Skin of body (tissue), 2 donors: ENCODE measurements around the gene PACS2. TPM values are rescaled to one million over a fixed set of nuclear protein-coding genes. Genes with fewer than 3 reads are reported as not detected.

Experiments
- DNase-seq: peaks from one replicate; lab custom pipeline; 2025; lab: John Stamatoyannopoulos, UW
- total RNA-seq: library from RNA; depleted of rRNA; stranded (reverse); fragments of >200 nt; gene quantifications from one replicate; pipeline ENCODE4 v1.2.3, GENCODE V29; 2014

The PACS2 gene
- total RNA-seq, 1 donor from 2014 or later: 44.9 TPM

DNA sequence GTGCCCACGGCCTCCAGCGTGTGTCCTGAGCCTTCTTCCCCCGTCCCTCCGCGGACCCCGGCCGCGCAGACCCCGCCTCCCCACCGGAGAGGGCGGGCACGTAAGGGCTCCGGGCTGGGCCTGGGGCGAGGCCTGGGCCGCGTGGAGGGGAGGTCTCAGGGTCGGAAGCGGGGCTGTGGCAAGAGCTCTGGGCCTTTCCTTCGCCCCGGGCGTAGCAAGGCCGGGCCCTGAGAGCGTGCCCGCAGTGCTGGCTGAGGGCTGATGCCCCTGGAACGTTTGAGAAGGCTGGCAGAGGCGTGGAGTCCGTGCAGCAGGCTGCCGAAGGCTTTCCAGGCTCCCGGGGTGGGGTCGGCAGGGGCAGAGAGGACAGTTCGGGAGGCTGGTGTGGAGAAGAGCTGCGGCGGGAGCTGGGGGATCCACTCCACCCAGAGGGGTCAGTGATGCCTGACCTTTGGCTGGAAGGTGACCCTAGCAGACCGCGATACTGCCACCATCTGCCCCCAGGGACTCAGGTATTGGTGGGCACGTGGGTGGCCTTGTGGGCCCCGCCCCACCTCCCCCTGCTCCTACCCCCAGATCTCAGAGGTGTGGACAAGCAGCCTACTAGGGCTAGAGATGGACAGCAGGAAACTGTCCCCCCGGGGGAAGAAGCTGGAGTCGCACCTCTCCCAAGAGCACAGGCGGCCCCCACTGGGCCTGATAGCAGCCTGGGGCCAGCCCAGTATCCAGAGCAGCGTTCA is 84.3 kb downstream of the PACS2 start:
- DNase-seq: no peak

DNA sequence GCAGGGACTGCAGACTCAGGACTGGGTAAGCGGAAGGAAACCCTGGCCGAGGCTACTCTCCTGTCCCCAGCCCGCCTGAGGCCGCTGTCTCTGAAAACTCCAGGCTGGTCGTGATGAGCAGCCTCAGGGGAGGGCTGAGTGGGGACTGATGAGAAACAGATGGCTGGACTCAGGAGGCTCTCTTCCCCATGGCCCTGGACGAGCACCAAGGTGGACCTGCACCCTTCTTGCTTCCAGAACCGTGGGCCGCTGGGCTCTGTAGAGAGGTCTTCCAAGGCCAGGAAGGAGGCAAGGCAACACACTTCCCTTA is 84.9 kb downstream of the PACS2 start:
- no peak for DNase-seq

- no peak for DNase-seq
Observed at GRCh38 chr14:105400016-105400415, 85.5 kb downstream of the PACS2 start.

- DNase-seq: no peak
Observed at GRCh38 chr14:105401699-105402098, 87.2 kb downstream of the PACS2 start.

- no peak for DNase-seq
Observed at GRCh38 chr14:105408592-105408991, 94.0 kb downstream of the PACS2 start.

- DNase-seq: no peak
Observed at GRCh38 chr14:105409364-105409763, 94.8 kb downstream of the PACS2 start.

DNA sequence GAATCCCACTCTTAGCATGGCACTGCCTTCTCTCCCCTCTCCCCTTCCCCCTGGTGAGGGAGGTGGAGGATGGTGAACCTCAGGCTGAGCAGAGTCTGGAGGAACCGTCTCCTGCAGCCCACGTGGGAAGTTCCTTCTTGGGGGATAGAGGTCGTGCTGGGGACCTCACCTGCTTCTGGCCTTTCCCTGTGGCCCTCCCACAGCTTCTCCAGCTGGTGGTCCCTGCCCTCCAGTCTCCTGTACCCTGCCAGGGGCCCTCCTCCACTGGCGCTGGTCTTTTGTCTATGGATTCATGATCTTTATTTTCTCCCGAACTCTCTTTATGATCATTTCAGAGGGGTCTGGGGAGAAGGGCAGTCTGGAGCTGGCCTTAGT is 96.1 kb downstream of the PACS2 start:
- DNase-seq: no peak

- no peak for DNase-seq
Observed at GRCh38 chr14:105411017-105411941, 96.7 kb downstream of the PACS2 start.

DNA sequence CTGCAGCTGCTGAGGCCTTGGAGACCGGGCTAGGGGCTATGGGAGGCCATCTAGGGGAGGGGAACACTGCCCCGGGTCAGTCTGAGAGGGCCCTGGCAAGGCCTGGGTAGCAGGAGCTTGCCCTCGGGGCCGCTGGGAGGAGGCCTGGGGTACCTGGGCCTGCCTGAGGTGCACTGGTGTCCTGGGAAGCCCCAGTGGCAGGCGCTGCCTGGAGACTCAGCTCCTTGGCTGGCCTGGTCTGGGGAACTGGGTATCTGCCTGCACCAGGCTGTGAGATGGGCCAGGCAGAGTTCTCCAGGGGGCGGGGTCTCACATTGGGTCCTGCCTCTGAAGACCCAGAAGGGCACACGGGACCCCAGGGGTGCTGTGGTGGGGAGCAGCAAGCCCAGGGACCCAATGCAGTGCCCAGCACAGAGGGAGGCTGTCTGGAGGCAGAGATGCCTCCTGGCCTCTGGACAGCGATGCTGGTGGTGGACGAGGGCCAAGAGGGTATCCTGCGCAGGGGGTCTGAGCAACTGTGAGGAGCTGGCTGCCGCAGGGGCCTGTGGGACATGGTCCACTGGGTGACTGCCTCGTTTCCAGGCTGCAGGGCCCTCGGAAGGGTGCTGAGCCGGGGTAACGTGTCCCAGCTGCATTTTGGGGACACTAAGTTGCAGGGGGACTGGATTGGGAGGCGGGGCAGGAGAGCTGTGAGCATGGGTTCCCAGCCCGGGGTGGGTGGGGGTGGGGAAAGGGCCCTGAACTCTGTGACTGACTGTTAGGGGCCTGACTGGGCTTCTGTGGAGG is 97.6 kb downstream of the PACS2 start:
- DNase-seq: no peak

- DNase-seq: no peak
Observed at GRCh38 chr14:105412771-105413543, 98.4 kb downstream of the PACS2 start.

DNA sequence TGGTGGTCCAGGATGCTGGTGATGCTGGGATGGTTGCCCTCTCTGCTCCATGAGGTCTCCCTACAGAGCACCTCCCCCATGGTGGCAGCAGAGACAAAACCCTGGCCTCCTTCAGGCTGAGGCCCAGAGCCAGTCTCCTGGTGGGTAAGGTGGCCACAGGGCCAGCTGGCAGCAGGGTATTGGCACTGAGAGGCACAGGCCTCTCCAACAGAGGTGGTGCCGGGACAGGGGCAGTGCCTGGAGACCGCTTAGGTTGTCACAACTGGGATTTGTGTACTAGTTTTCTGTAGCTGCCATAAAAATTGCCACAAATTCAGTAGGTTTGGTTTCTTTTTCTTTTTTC is 99.0 kb downstream of the PACS2 start:
- no peak for DNase-seq

DNA sequence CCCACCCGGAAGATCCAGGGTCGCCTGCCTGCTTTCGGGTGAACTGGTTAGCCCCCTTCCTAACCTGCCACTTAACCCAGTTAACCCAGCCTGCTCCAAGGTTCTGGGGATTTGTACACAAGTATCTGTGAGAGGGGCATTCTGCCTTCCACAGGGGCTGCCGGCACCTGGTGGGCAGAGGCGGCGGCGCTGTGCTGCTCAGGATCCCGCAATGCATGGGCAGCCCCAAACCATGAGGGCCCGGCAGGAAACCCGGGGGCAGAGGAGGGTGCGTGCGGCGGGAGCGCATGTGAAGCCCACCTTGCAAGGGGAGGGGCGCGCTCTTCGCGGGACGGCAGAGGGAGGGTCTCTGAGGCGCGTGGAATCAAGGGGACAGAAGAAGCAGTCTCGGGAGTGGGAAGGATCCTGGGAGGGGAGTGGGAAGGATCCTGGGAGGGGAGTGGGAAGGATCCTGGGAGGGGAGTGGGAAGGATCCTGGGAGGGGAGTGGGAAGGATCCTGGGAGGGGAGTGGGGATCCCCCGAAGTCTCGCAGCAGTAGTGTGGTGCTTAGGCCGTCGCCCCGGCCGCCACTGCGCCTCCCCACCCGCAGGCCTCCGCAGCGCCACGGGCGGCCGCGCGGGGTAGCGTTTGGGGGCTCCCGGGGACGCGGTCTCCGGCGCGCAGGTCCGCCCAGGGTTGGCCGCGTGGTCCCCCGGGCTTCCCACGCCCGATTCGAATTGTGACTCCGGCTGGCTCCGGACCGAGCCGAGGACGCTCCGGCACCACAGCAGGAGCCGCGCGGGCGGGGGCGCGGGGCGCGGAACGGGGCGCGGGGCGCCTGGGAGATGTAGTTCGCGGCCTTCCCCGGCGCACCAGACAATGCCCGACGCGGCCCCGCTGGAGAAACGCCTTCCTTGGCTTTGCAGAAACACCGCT is 100.2 kb downstream of the PACS2 start:
- peak; percentile 74 for DNase-seq

DNA sequence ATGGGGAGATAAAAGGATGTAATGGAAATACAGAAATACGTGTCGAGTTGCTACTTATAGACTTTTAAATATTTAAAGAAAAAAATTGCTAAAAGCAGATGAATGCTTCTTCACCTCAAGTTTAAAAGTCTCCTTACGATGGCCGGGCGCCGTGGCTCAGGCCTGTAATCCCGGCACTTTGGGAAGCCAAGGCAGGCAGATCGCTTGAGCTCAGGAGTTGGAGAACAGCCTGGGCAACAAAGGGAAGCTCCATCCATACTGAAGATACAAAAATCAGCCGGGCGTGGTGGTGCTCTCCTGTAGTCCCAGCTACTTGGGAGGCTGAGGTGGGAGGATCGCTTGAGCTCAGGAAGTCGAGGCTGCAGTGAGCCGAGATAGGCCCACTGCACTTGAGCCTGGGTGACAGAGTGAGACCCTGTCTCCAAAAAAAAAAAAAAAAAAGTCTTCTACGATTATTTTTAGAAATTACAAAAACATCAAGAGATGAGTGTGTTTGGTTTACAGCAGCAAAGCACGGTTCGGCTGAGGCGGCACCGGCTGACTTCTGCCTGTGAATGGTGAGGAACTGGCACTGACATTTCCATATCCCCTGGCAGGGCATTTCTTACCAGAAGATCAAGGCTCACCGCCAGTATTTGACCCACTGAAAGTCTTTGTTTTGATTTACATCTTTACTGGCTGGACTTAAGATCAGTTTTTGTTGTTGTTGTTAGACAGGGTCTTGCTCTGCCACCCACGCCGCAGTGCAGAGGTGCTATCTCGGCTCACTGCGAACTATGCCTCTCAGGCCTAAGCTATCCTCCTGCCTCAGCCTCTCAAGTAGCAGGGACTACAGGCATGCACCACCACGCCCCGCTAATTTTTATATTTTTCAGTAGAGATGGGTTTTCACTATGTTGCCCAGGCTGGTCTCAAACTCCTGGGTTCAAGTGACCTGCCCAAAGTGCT is 101.2 kb downstream of the PACS2 start:
- DNase-seq: no peak

GRCh38 chr14:105416671-105417070 is 102.1 kb downstream of the PACS2 start:
- no peak for DNase-seq

DNA sequence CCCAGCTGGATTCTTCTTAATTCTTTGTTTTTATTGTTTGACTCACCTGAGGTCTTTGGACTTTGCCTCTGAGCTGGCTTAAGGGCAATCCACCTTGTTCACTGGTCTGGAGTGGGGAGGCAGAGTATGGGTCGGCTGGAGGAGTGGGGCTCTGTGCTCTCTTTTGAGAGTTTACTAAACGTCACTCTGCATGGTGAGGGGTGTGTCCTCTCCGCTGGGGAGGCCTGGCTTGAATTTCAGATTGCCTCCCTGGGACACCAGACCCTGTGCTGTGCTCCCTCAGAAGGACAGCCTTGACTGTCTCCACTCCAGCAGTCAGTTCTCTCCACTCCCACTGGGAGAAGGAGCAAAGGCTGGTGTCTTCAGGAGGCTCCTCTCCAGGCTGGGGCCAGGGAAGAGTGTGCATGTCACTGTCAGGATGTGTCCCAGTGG is 103.2 kb downstream of the PACS2 start:
- DNase-seq: no peak

DNA sequence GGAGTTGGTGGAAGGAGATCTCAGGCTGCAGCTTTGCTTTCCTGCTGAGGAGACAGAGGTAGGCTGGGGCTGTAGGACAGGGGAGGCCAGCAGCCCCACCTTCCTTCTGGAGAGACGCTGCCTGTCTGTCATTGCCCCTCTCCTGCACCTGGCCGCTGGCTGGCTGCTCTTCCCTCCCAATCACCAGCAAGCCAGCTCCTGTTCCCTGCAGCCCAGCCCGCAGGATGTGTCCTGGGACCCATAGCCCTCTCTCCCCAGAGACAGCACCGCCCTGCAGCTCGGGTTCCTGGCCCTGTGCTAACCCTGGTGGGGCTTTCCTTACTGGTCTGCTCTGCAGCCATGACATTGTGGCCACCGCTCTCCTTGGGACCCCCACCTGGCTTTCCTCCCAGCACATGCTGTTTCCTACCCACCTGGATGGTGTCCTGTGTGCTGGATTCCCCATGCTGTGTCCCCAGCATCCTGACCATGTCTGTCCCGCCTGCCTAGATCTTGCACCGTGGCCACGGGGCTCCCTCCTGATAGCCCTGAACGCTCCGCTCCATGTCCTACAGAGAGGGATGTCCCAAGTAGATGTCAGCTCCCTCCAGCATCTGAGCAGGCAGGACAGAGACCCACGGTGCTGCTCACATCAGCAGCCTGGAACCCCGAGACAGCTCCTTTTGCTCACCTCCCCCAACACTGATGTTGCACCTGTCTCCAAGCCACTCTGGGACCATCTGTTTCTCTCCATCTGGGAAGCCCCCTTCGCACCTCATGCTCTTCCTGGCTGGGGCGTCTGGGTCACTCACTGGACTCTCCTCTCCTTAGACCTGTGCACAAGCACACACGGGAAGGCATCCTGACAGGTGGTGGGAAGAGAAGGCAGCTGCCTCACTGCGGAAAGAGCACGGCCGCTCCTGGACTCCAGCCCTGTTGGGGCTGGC is 104.0 kb downstream of the PACS2 start:
- no peak for DNase-seq

DNA sequence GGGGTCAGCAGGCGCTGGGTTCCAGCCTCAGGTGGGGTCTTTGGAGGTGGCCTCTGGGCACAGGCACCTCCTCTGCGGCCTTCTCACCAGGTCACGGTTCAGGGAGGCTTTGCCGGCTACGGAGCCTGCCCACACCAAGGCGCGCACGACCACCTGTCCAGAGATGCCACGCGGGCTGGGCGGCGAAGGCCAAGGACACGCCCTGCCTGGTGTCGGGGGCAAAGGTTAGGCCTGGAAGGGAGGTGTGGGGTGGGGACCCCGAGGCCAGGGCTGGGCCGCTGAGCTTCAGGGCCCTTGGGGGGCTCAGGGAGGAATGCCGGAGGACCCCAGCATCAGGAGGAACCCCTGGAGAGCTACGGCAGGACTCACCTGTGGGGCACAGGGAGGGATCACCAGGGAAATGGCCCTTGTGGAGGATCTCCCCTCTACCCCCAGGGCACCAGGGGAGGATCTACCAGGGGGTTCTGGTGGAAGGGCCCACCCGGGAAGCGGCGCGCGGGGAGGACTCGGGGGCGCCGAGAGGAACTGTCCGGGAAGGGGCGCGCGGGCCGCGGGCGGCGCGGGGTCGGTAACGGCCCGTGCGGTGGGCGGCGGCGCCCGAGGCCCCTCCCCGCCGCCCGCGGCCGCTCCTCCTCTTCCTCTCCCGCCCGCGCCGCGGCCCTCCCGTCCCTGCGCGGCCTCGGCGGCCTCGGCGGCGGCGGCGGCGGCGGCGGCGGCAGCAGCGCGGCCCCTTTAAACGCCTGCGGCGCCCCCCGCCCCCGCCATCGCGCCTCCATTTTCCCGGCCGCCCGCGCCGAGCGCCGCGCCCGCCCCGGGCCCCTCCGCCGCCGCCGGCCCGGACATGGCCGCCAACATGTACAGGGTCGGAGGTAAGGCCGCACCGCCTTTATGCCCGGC is 104.9 kb downstream of the PACS2 start, which contains the start of gene MTA1:
Gene MTA1 (plus strand): TSS at position 633 of the 897 bp plus-strand sequence. CDS start 209 bp downstream, at position 842.
- no peak for DNase-seq
